Measurements from ENCODE around the gene DDX19B.

GRCh38 chr16:70380919-70381603 lies 82.1 kb downstream of the DDX19B start:
- TF ChIP-seq CTCF (IDR thresholded peaks at IDR 0.05; ENCODE audit: insufficient read depth, low read length, poor library complexity, severe bottlenecking): no peak
- no peak for TF ChIP-seq EZH2phosphoT487 (conservative IDR thresholded peaks at IDR 0.05; ENCODE audit: low read length)
